ENCODE data around the gene VPS26C.

DNA sequence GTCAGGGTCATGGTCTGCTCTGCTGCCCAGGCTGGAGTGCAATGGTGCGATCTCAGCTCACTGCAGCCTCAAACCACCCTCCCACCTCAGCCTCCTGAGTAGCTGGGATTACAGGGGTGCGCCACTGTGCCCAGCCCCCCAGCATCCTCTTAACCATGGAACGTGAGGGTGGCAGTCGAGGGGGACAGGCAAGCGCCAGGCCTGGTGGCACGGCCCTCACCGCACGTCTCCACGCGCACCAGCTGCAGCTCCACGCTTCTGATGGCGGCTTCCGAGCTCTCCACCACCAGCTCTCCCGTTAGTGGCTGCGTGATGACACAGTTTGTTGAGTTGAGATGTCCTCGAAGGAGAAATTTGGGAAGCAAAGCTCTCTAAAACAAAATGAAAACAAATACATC lies 39.1 kb downstream of the VPS26C start:
- TF ChIP-seq, protein P1, sequence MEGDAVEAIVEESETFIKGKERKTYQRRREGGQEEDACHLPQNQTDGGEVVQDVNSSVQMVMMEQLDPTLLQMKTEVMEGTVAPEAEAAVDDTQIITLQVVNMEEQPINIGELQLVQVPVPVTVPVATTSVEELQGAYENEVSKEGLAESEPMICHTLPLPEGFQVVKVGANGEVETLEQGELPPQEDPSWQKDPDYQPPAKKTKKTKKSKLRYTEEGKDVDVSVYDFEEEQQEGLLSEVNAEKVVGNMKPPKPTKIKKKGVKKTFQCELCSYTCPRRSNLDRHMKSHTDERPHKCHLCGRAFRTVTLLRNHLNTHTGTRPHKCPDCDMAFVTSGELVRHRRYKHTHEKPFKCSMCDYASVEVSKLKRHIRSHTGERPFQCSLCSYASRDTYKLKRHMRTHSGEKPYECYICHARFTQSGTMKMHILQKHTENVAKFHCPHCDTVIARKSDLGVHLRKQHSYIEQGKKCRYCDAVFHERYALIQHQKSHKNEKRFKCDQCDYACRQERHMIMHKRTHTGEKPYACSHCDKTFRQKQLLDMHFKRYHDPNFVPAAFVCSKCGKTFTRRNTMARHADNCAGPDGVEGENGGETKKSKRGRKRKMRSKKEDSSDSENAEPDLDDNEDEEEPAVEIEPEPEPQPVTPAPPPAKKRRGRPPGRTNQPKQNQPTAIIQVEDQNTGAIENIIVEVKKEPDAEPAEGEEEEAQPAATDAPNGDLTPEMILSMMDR (conservative IDR thresholded peaks at IDR 0.05; ENCODE audit: low read length) = no peak
- TF ChIP-seq EZH2phosphoT487 (IDR thresholded peaks at IDR 0.05; ENCODE audit: borderline replicate concordance) = no peak
